Endodermal cell (in vitro differentiated cells): ENCODE results near the gene OTOGL. TPM values are rescaled to one million over a fixed set of nuclear protein-coding genes. Genes with fewer than 3 reads are reported as not detected.

ENCODE experiments used
- DNase-seq: peaks from one replicate; pipeline ENCODE4 v3.0.0-alpha.2; 2017
- H3K27ac ChIP-seq: 2 replicates; pipeline ENCODE4 v1.5.1; 2013; ENCODE audit warnings: mild to moderate bottlenecking, low read depth, low read length, moderate library complexity
- H3K27me3 ChIP-seq: 2 replicates; pipeline ENCODE4 v1.6.1; 2013; ENCODE audit warnings: mild to moderate bottlenecking, low read length, moderate library complexity; ENCODE audit not compliant: insufficient read depth, control insufficient read depth, poor library complexity, severe bottlenecking
- H3K36me3 ChIP-seq: 2 replicates; pipeline ENCODE4 v1.7.0; 2013; ENCODE audit warnings: mild to moderate bottlenecking, low read length, moderate library complexity; ENCODE audit not compliant: control insufficient read depth, insufficient read depth
- H3K4me1 ChIP-seq: one replicate; pipeline ENCODE4 v1.7.0; 2013; ENCODE audit warnings: low read length; ENCODE audit not compliant: control insufficient read depth, insufficient read depth
- H3K4me3 ChIP-seq: 2 replicates; pipeline ENCODE4 v1.5.1; 2013; ENCODE audit warnings: mild to moderate bottlenecking, low read length, moderate library complexity
- H3K9ac ChIP-seq: 2 replicates; pipeline ENCODE4 v1.6.1; 2013; ENCODE audit warnings: mild to moderate bottlenecking, low read length, moderate library complexity; ENCODE audit not compliant: poor library complexity, severe bottlenecking; ENCODE audit errors: extremely low read depth
- H3K9me3 ChIP-seq: 2 replicates; pipeline ENCODE4 v1.6.1; 2013; ENCODE audit warnings: mild to moderate bottlenecking, low read length, moderate library complexity; ENCODE audit not compliant: control insufficient read depth
- H3K27ac Mint-ChIP-seq: 2 replicates; pipeline ENCODE4 v1.8.0; 2020; ENCODE audit warnings: mixed read lengths
- H3K27me3 Mint-ChIP-seq: 2 replicates; pipeline ENCODE4 v1.8.0; 2021; ENCODE audit warnings: mild to moderate bottlenecking, mixed read lengths; ENCODE audit not compliant: insufficient read depth
- H3K36me3 Mint-ChIP-seq: 2 replicates; pipeline ENCODE4 v1.8.0; 2020; ENCODE audit warnings: low read depth, mixed read lengths
- H3K4me1 Mint-ChIP-seq: 2 replicates; pipeline ENCODE4 v1.8.0; 2020; ENCODE audit warnings: mixed read lengths
- H3K4me3 Mint-ChIP-seq: 2 replicates; pipeline ENCODE4 v1.8.0; 2020; ENCODE audit warnings: mild to moderate bottlenecking, moderate library complexity, mixed read lengths
- H3K9me3 Mint-ChIP-seq: 2 replicates; pipeline ENCODE4 v1.8.0; 2020; ENCODE audit warnings: mild to moderate bottlenecking, mixed read lengths
- CTCF ChIP-seq: fragments of 200-600 bp; sonication (generic); conservative IDR thresholded peaks from 2 replicates; pipeline ENCODE4 v1.5.0; 2021; ENCODE audit warnings: antibody characterized with exemption, mild to moderate bottlenecking
- WGBS, 2 experiments: methylation state at CpG; one replicate each; pipeline versions ENCODE4 v1.1.5 to v1.1.7; 2013; ENCODE audit warnings: missing lambda C conversion rate in 2 of 2, mixed read lengths in 1 of 2; ENCODE audit not compliant: insufficient coverage in 1 of 2, insufficient read length in 1 of 2; 5-methylcytosine and 5-hydroxymethylcytosine counted together
- total RNA-seq, 2 donors: library from RNA; stranded (reverse); fragmentation: NEBNext Ultra II Directional in 1 of 2; extraction: Animal tissue kit (Norgen Biotek cat#: 25700) in 1 of 2; gene quantifications; 2 replicates in 1 of 2; 3 replicates in 1 of 2; pipeline ENCODE4 v1.2.1, GENCODE V29; 2021

Gene OTOGL
- total RNA-seq, 2 donors from 2014 or later = 2.4 to 11.4 TPM

- no peaks in the 10 kb centered on the region for H3K36me3 Mint-ChIP-seq
- Histone ChIP-seq H3K9me3 (no peaks in the 10 kb centered on the region), H3K36me3 (no peaks in the 10 kb centered on the region), H3K9ac (no peak overlapping the region), H3K27me3 (no peaks in the 10 kb centered on the region), H3K4me1 (peaks cover 18% of the 10 kb centered on the region), H3K4me3 (no peak overlapping the region), H3K27ac (no peak overlapping the region)
- peak; percentile 56 for TF ChIP-seq CTCF
- peaks cover 40% of the 10 kb centered on the region for H3K4me1 Mint-ChIP-seq
- H3K27me3 Mint-ChIP-seq = no peaks in the 10 kb centered on the region
- 77 to 83% methylated on average over 1 of the region's 1 CpG for WGBS, 2 experiments
- H3K4me3 Mint-ChIP-seq = no peak overlapping the region
- no peaks in the 10 kb centered on the region for H3K9me3 Mint-ChIP-seq
- DNase-seq = no peak
- no peak overlapping the region for H3K27ac Mint-ChIP-seq
Measured at GRCh38 chr12:80200414-80200813, 101.1 kb downstream of the OTOGL start.

DNA sequence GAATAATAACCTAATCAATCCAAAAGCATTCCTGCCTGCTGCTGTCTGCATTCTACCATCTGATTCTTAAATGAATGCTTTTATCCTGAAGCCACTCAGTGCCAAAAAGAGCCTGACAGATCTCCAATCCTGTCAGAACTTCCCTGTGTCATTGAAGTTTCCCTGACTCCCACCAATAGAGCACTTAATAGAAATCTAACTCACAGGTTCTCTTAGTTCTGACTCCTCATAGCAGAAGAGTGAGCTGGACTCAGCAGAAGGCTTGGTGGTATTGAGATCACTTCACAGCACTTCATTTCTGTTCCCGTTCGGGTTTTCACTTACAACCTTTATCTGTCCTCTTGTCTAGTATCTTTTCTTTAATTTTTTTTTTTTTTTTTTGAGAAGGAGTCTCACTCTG lies 102.6 kb downstream of the OTOGL start:
- H3K27me3 Mint-ChIP-seq = no peaks in the 10 kb centered on the region
- peaks cover 27% of the 10 kb centered on the region for H3K4me1 Mint-ChIP-seq
- no peak for DNase-seq
- no peaks in the 10 kb centered on the region for H3K27me3 ChIP-seq
- no peak overlapping the region for H3K27ac ChIP-seq
- H3K9ac ChIP-seq = no peak overlapping the region
- no peak overlapping the region for H3K27ac Mint-ChIP-seq
- no peaks in the 10 kb centered on the region for H3K9me3 Mint-ChIP-seq
- H3K36me3 ChIP-seq = no peaks in the 10 kb centered on the region
- no peaks in the 10 kb centered on the region for H3K36me3 Mint-ChIP-seq
- H3K4me1 ChIP-seq = peaks cover 18% of the 10 kb centered on the region
- WGBS, 2 experiments = 95% methylated on average over 2 of the region's 2 CpGs; no CpG with 5 or more reads in 1 of the 2 experiments
- H3K9me3 ChIP-seq = no peaks in the 10 kb centered on the region
- H3K4me3 ChIP-seq = no peak overlapping the region
- no peak for TF ChIP-seq CTCF
- no peak overlapping the region for H3K4me3 Mint-ChIP-seq

GRCh38 chr12:80205960-80206359 lies 106.6 kb downstream of the OTOGL start:
- Histone ChIP-seq H3K27me3 (no peaks in the 10 kb centered on the region), H3K4me3 (no peak overlapping the region), H3K4me1 (peaks cover 14% of the 10 kb centered on the region), H3K36me3 (no peaks in the 10 kb centered on the region), H3K9ac (no peak overlapping the region), H3K9me3 (no peaks in the 10 kb centered on the region), H3K27ac (no peak overlapping the region)
- no peaks in the 10 kb centered on the region for H3K9me3 Mint-ChIP-seq
- no peak for DNase-seq
- no peaks in the 10 kb centered on the region for H3K36me3 Mint-ChIP-seq
- H3K4me1 Mint-ChIP-seq = peaks cover 25% of the 10 kb centered on the region
- no peaks in the 10 kb centered on the region for H3K27me3 Mint-ChIP-seq
- WGBS, 2 experiments = no CpG with 5 or more reads among the region's 1 CpG
- TF ChIP-seq CTCF = no peak
- H3K4me3 Mint-ChIP-seq = no peak overlapping the region
- H3K27ac Mint-ChIP-seq = no peak overlapping the region
